Stimulated activated CD4-positive, alpha-beta T cell treated with anti-CD3 and anti-CD28 coated beads, Interleukin-4, amount 100 ng/mL, for 1 hour (primary cell): Measurements from ENCODE around the gene CEP72.
"Not testable (repeated sequence)": the region's sequence is repeated elsewhere in the genome, so short reads cannot be mapped to it uniquely, and the experiment has no call there.

Experiments used
- DNase-seq: peaks from one replicate; pipeline ENCODE4 v3.0.0-alpha.2; 2020

Gene CEP72

GRCh38 chr5:611731-612486 is at the start of gene CEP72:
Gene CEP72 (plus strand): TSS chr5:612340. CDS start chr5:612362, 22 bp downstream.
- peak; percentile 95 for DNase-seq

- DNase-seq: no peak
Measured at GRCh38 chr5:565782-566440, 46.2 kb upstream of the CEP72 start.

GRCh38 chr5:566636-567309 is 45.4 kb upstream of the CEP72 start:
- no peak for DNase-seq

GRCh38 chr5:567664-568060 is 44.5 kb upstream of the CEP72 start:
- DNase-seq: no peak

GRCh38 chr5:568061-568781 is 43.9 kb upstream of the CEP72 start:
- DNase-seq: no peak

GRCh38 chr5:568809-569208 is 43.3 kb upstream of the CEP72 start:
- no peak for DNase-seq

GRCh38 chr5:569358-569867 is 42.7 kb upstream of the CEP72 start:
- DNase-seq: no peak

- no peak for DNase-seq
Measured at GRCh38 chr5:569868-570361, 42.2 kb upstream of the CEP72 start.

GRCh38 chr5:570446-570845 is 41.7 kb upstream of the CEP72 start:
- no peak for DNase-seq

GRCh38 chr5:570886-571285 is 41.3 kb upstream of the CEP72 start:
- DNase-seq: no peak

GRCh38 chr5:571791-572190 is 40.3 kb upstream of the CEP72 start:
- no peak for DNase-seq

- DNase-seq: no peak
Measured at GRCh38 chr5:572398-573019, 39.6 kb upstream of the CEP72 start.

- DNase-seq: no peak
Measured at GRCh38 chr5:573206-573605, 38.9 kb upstream of the CEP72 start.

GRCh38 chr5:573976-574375 is 38.2 kb upstream of the CEP72 start:
- no peak for DNase-seq

- DNase-seq: no peak
Measured at GRCh38 chr5:574906-575305, 37.2 kb upstream of the CEP72 start.

GRCh38 chr5:575636-576035 is 36.5 kb upstream of the CEP72 start:
- no peak for DNase-seq

- DNase-seq: not testable (repeated sequence)
Measured at GRCh38 chr5:577214-577613, 34.9 kb upstream of the CEP72 start.

- no peak for DNase-seq
Measured at GRCh38 chr5:577800-578199, 34.3 kb upstream of the CEP72 start.

GRCh38 chr5:579211-579610 is 32.9 kb upstream of the CEP72 start:
- no peak for DNase-seq

GRCh38 chr5:579746-580366 is 32.3 kb upstream of the CEP72 start:
- DNase-seq: no peak

- DNase-seq: no peak
Measured at GRCh38 chr5:580436-580835, 31.7 kb upstream of the CEP72 start.

GRCh38 chr5:581266-581665 is 30.9 kb upstream of the CEP72 start:
- no peak for DNase-seq
